Measurements from ENCODE around the gene STON2.
A peak's percentile ranks its signal among the peaks of the same experiment; 100 is the strongest.

Gene STON2

GRCh38 chr14:81418057-81418790 lies 18.1 kb upstream of the STON2 start:
- DNase-seq, result no peak

GRCh38 chr14:81416981-81417380 lies 16.9 kb upstream of the STON2 start:
- no peak for DNase-seq

GRCh38 chr14:81416194-81416952 lies 16.2 kb upstream of the STON2 start:
- DNase-seq, result peak; percentile 12 to 33

GRCh38 chr14:81415781-81416180 lies 15.7 kb upstream of the STON2 start:
- no peak for DNase-seq

GRCh38 chr14:81414123-81414522 lies 14.0 kb upstream of the STON2 start:
- DNase-seq, result no peak

GRCh38 chr14:81412779-81413178 lies 12.7 kb upstream of the STON2 start:
- DNase-seq, result no peak

GRCh38 chr14:81408595-81408994 lies 8.5 kb upstream of the STON2 start:
- DNase-seq, result no peak

- DNase-seq, result no peak
Measured at GRCh38 chr14:81406863-81407262, 6.7 kb upstream of the STON2 start.

- DNase-seq, result no peak
Measured at GRCh38 chr14:81402123-81402495, 2.0 kb upstream of the STON2 start.

- no peak for DNase-seq
Measured at GRCh38 chr14:81401420-81402122, 1.4 kb upstream of the STON2 start.

GRCh38 chr14:81400852-81401251 lies 728 bp upstream of the STON2 start:
- DNase-seq, result peak in 1 of 2 donors; percentile 24

- no peak for DNase-seq
Measured at GRCh38 chr14:81398196-81398891, 1.8 kb downstream of the STON2 start.

GRCh38 chr14:81396113-81396512 lies 4.0 kb downstream of the STON2 start:
- DNase-seq, result no peak

GRCh38 chr14:81394739-81395138 lies 5.4 kb downstream of the STON2 start:
- no peak for DNase-seq

GRCh38 chr14:81392976-81393643 lies 7.0 kb downstream of the STON2 start:
- no peak for DNase-seq

- no peak for DNase-seq
Measured at GRCh38 chr14:81392052-81392451, 8.1 kb downstream of the STON2 start.

- no peak for DNase-seq
Measured at GRCh38 chr14:81390696-81391095, 9.4 kb downstream of the STON2 start.

GRCh38 chr14:81388336-81388735 lies 11.8 kb downstream of the STON2 start:
- DNase-seq, result no peak

- DNase-seq, result no peak
Measured at GRCh38 chr14:81386290-81386745, 13.8 kb downstream of the STON2 start.

- DNase-seq, result no peak
Measured at GRCh38 chr14:81385886-81386285, 14.2 kb downstream of the STON2 start.

- no peak for DNase-seq
Measured at GRCh38 chr14:81385419-81385818, 14.7 kb downstream of the STON2 start.

GRCh38 chr14:81384900-81385299 lies 15.2 kb downstream of the STON2 start:
- no peak for DNase-seq
